ENCODE data around the gene GAK. TPM values are rescaled to one million over a fixed set of nuclear protein-coding genes. Genes with fewer than 3 reads are reported as not detected.

GAK gene
- total RNA-seq, 2 experiments from 2014 or later = 97.8 to 102 TPM

- no peak overlapping the region for H3K27ac Mint-ChIP-seq
- no peak for ATAC-seq
- CTCF ChIA-PET = no interaction called here
- intact Hi-C loops (cut with micrococcal nuclease) = no loop called here
- no peak overlapping the region for H3K4me3 Mint-ChIP-seq
- no peaks in the 10 kb centered on the region for H3K4me1 Mint-ChIP-seq (ENCODE audit: low read depth)
- H3K36me3 Mint-ChIP-seq (ENCODE audit: low read depth) = peaks cover 3% of the 10 kb centered on the region
- H3K9me3 Mint-ChIP-seq = no peaks in the 10 kb centered on the region
- TF ChIP-seq, protein P1, sequence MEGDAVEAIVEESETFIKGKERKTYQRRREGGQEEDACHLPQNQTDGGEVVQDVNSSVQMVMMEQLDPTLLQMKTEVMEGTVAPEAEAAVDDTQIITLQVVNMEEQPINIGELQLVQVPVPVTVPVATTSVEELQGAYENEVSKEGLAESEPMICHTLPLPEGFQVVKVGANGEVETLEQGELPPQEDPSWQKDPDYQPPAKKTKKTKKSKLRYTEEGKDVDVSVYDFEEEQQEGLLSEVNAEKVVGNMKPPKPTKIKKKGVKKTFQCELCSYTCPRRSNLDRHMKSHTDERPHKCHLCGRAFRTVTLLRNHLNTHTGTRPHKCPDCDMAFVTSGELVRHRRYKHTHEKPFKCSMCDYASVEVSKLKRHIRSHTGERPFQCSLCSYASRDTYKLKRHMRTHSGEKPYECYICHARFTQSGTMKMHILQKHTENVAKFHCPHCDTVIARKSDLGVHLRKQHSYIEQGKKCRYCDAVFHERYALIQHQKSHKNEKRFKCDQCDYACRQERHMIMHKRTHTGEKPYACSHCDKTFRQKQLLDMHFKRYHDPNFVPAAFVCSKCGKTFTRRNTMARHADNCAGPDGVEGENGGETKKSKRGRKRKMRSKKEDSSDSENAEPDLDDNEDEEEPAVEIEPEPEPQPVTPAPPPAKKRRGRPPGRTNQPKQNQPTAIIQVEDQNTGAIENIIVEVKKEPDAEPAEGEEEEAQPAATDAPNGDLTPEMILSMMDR (IDR thresholded peaks at IDR 0.05) = no peak
- H3K27me3 Mint-ChIP-seq = no peaks in the 10 kb centered on the region
- POLR2A ChIA-PET = no interaction called here
- DNase-seq = no peak
These were observed 19.1 kb upstream of the GAK start for GRCh38 chr4:951186-951585.

- Mint-ChIP-seq H3K4me1 (ENCODE audit: low read depth) (no peaks in the 10 kb centered on the region), H3K9me3 (no peaks in the 10 kb centered on the region), H3K36me3 (ENCODE audit: low read depth) (peaks cover 3% of the 10 kb centered on the region), H3K27ac (no peak overlapping the region), H3K27me3 (no peaks in the 10 kb centered on the region), H3K4me3 (no peak overlapping the region)
- intact Hi-C loops (cut with micrococcal nuclease) = no loop called here
- POLR2A ChIA-PET = no interaction called here
- TF ChIP-seq, protein P1 (IDR thresholded peaks at IDR 0.05) = no peak
- CTCF ChIA-PET = interaction anchor here (0.7 kb wide), 1 partner anchor 15 kb away, joined by 3 read pairs; no protein-coding TSS in a partner anchor
- DNase-seq = no peak
- ATAC-seq = no peak
These were observed 18.3 kb upstream of the GAK start for GRCh38 chr4:950136-951020.

GRCh38 chr4:949656-950055 is 17.5 kb upstream of the GAK start:
- TF ChIP-seq, protein P1 (IDR thresholded peaks at IDR 0.05) = no peak
- Mint-ChIP-seq H3K36me3 (ENCODE audit: low read depth) (peaks cover under 1% of the 10 kb centered on the region), H3K27ac (no peak overlapping the region), H3K4me3 (no peak overlapping the region), H3K4me1 (ENCODE audit: low read depth) (no peaks in the 10 kb centered on the region), H3K27me3 (no peaks in the 10 kb centered on the region), H3K9me3 (no peaks in the 10 kb centered on the region)
- DNase-seq (no peak), ATAC-seq (no peak)
- ChIA-PET CTCF (interaction anchor here (0.7 to 1.0 kb wide), 2 partner anchors 13 to 15 kb away, joined by 3 to 4 read pairs; no protein-coding TSS in a partner anchor), POLR2A (no interaction called here)
- intact Hi-C loops (cut with micrococcal nuclease) = no loop called here

DNA sequence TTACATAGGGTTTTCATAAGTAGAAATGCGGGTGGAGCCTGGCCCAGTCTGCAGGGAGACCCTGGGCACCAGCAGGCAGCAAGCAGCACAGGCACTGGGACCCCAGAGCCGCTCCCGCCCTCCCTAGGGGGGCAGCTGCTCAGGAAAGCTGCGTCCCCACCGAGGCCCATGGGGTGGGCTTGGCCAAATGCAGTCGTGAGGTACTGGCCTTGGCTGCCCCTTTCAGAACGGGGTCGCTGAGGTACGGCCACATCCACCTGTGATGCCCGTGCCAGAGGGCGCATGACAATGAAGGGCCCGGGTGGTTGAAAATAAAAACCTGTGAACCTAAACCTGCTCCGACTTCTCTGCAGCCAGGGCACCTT is 16.8 kb upstream of the GAK start:
- TF ChIP-seq, protein P1 (IDR thresholded peaks at IDR 0.05) = no peak
- ATAC-seq (no peak), DNase-seq (no peak)
- Mint-ChIP-seq H3K9me3 (no peaks in the 10 kb centered on the region), H3K27me3 (no peaks in the 10 kb centered on the region), H3K4me3 (no peak overlapping the region), H3K4me1 (ENCODE audit: low read depth) (no peaks in the 10 kb centered on the region), H3K27ac (no peak overlapping the region), H3K36me3 (ENCODE audit: low read depth) (no peaks in the 10 kb centered on the region)
- intact Hi-C loops (cut with micrococcal nuclease) = no loop called here
- CTCF ChIA-PET = interaction anchor here (1.0 kb wide), 1 partner anchor 12 kb away, joined by 4 read pairs; no protein-coding TSS in a partner anchor
- POLR2A ChIA-PET = interaction anchor here (1.3 kb wide), 1 partner anchor 13 kb away, joined by 3 read pairs; no protein-coding TSS in a partner anchor
